ENCODE results near the gene HOXB7. TPM values are rescaled to one million over a fixed set of nuclear protein-coding genes. Genes with fewer than 3 reads are reported as not detected.

The HOXB7 gene
- total RNA-seq, 1 experiment from 2014 or later = 24.7 TPM

- DNase-seq (ENCODE audit: low spot score) = no peak
Observed at GRCh38 chr17:48567209-48567608, 43.6 kb downstream of the HOXB7 start.

DNA sequence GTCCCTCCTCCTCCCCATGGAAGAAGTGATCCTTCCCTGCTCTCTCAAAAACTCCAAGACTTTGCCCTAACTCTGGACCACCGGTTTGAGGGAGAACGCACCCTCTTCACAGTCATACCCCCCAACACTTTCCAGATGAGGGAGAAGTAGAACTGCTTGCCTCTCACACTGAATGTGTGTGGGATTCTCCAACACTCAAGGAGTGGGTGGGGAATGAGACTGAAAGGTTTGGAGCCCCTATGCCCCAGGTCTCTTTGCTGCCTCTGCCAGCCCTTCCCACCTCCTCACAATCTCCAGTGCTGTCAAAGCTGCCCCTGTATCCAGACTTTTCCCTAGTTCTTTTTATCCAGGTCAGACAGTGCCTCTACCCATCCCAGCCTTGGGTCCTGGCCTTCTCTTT lies 44.1 kb downstream of the HOXB7 start:
- no peak for DNase-seq (ENCODE audit: low spot score)

DNA sequence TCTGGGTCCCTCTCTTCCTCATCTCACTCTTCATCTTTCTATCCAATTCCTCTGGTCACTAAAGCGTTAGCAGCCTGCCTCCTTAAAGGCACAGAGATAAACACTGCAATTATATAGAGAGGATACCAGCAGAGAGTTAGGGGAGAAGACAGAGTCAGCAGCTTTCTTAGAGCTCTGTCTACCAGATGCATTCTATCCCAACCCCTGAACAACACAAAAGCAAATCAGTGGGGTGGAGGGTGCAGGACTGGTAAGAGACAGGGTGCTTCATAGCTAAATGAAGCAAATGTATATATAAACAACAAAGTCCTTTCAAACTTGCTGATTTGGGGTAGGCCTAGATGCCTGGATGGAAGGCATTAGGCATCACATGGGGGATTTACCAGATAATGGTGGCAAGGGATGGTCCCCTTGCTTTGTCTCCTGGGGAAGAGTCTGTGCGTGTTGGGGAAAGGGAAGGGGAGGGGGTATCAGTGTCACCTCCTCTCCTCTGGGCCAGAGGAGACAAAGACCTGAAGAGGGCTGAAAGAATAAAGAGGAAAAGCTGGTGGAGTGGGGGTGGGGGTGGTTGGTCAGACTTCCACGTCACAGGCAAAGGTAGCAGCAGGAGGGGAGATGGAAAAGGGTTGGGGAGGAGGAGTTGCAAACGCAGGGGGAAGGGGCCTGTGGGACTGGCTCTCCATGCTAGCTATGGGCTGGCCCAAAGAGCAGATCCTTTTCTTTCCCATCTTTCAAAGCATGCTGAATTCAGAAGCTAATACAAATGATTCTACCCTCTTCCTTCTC lies 44.7 kb downstream of the HOXB7 start:
- DNase-seq (ENCODE audit: low spot score) = no peak

DNA sequence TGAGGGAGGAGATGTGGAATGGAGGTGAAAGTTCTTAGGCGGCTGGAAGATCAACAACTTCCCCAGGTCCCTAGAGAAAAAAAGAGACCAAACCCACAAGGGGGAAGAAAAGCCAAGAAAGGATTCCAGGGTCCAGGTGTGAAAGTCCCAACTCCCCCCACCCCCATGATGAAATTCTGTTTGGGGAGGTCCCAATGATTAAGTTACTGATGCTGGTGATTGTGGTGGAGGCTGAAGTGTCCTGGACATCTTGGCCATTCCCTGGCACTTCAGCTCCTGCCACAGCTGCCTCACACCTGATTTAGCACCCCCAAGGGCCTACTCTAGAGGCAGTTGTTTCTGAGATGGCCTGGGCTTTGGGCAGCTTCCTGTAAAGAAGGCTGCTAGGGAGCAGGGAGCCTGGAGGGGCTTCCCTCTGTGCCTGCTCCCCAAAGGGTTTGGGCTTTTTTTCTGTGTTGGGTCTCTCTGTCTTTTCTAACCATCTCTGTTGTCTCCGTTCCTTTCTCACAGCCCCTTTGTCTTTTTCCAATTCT lies 45.7 kb downstream of the HOXB7 start:
- DNase-seq (ENCODE audit: low spot score) = no peak

DNA sequence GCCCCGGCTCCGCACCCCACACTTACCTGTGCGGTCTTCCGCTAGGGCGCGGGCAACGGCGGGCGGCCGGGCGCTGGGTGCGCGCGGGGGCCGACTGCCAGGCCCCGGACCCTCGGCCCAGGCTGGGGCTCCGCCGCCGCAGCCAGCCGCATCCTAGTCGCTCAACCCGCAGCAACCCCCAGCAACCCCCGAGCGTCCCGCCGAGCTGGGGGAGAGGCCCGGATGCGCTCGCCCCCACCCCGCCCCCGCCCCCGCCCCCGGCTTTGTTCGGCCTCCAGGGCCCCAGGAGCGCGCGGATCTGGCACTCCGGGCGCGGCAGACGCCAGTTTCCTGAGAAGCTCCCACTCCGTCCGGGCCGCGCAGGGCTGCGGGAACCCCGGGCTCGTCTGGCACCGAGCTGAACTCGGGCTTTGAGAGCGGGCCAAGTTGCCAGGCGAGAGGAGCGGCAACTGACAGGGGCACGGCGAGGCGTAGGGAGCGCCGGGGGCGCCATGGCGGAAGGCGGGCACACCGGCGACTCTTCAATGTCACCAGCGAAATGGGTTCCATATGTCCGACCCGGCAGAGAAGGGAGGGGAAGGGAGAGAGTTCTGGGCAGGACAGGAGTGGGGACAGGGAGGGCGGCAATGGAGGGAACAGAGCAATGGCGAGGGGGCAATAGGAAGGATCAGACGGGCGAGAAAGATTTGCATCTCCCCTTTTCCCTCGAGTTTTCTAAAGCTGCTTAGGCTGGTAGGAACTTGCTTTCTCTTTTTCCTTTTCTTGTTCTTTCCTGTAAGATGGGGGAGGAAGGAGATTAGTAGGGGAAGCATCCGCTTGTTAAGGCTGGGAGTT lies 46.4 kb downstream of the HOXB7 start:
- no peak for DNase-seq (ENCODE audit: low spot score)

DNA sequence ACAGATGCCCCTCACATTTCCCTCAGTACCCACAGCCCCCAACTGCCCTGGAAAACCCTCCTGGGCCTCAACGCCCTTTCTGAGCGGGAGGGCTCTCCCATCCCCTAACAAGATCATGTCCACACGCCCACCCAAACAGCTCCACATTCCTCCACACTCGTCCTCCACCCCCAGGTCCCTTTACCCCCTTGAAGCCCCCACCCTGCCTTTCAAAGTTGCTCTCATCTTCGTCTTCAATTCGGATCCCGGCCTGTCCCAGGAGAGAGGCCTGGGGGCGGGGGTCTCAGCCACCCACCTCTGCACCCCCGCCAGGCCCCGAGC lies 47.0 kb downstream of the HOXB7 start:
- DNase-seq (ENCODE audit: low spot score) = no peak

DNA sequence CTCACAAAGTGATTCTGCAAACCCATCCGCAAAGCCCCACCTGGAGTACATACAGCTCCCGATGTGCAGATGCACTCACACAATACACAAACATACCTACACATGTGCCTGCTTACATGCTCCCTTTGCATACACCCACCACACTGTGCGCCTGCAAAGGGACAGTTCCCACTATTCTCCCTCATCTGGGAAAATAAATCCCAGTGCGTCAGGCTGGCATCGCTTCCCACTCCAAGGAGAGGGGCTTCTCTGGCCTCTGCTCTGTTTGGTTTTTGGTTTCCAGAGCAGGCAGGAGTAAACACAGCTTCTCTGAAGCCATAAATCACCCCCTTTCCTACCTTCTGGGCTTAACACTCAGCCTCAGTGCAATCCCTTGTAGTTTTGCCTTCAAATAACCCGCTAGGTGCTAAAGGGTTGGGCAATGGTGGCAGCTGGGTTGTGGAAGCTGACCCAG lies 47.4 kb downstream of the HOXB7 start:
- DNase-seq (ENCODE audit: low spot score) = no peak

GRCh38 chr17:48562934-48563333 lies 47.9 kb downstream of the HOXB7 start:
- no peak for DNase-seq (ENCODE audit: low spot score)

DNA sequence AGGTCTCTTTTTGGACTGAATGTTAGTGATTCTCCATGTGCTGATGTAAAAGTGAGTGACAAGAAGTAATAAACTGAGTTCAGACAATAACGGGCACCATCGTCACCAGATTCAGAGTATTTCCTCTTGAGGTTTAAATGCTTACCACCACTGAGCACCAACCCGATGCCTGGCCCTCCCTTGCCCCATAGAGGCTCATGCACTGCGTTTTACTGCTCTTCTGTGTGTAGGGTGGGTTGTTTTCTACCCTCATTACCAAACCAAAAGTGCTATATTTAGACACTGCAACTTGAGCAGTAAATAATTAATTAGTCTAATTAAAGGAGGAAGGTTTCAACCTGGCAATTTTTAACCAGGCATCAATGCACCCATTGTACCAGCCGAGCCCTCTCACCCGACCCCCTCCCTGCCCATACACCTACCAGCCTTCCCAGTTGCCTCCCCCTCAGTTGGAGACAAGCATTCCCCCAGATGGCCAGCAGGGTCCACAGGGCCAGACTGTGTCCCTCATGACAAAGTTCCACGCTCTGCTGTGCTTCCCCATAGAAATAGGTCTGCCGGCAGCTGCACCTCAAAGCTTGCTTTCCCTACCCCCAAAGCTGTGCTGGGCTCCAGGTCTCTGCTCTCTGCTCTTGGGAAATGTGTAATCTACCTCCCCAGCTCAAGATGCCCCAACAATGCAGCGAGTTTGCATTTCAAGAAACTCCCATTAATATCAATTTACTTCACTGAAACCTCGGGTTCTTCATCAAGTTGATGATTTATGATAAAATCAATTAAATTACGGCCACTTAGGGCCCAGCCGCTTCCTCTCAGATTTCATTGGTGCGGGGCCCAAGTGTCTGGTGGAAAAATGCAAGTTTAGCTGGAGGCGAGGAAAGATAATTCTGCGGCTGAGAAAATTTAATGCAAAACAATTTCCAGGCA lies 48.7 kb downstream of the HOXB7 start:
- no peak for DNase-seq (ENCODE audit: low spot score)

GRCh38 chr17:48559840-48560817 lies 50.7 kb downstream of the HOXB7 start:
- no peak for DNase-seq (ENCODE audit: low spot score)

- no peak for DNase-seq (ENCODE audit: low spot score)
Observed at GRCh38 chr17:48559122-48559839, 51.5 kb downstream of the HOXB7 start.

DNA sequence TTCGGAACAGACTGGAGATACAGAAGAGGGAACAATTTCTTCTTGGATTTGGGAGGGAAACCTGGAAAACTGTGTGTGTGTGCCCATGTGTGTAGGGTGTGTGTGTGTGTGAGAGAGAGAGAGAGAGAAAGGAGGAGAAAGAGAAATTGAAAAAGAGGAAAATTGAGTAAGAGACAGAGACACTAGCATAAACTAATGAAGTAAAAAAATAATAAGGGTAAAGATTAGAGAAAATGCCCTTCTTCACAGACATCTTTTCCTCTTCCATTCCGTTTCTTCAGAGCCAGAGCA lies 52.0 kb downstream of the HOXB7 start:
- no peak for DNase-seq (ENCODE audit: low spot score)

DNA sequence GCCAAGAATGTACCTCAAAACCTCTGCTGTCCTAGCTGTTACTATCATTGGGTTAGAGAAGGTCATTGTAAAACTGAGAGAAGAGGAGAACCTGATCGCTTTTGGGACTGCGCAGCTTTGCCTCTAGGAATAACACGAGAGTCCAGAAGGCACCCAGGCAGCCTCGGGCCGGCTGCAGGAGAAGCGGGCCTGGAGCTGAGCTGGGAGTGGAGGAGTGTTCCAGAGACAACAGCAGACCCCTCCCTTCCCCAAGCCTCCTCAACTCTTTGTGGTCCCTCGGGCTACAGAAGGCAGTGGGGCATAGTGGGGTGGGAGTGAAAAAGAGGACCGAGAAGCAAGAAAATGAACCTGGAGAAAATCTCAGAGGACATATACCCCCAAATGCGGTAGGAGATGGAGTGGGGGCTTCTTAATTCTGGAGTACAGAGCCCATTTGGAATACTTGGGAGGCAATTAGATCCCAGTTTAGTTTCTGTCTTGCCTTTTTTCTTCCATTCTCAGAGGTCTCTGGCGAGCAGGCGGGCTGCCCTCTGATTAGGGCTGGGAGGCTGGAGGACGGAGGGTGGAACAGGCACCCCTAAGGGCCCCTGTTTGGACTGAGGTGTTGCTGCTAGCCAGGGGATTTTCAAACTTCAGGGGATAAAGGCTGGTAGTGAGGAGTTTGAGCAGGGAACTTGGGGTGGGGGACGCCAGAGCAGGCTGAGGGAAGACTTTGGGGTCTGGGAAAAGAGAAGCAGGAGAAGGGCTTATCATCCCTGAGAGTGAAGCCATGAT lies 52.6 kb downstream of the HOXB7 start:
- DNase-seq (ENCODE audit: low spot score) = no peak

Other genes starting within 250 kb of the HOXB7 start
- gene SKAP1, start 180.8 kb downstream of the HOXB7 start, total RNA-seq (2014; rRNA removed; shearing (Covaris generic)) = 2.6 TPM in 1 of 2 replicates, not detected in the other
- not detected in 2 replicates for gene HOXB1, start 80.0 kb downstream of the HOXB7 start, total RNA-seq (2014; rRNA removed; shearing (Covaris generic))
- gene HOXB2, start 65.9 kb downstream of the HOXB7 start, total RNA-seq (2014; rRNA removed; shearing (Covaris generic)) = 27.0 and 30.6 TPM in 2 replicates
- 5.1 and 6.3 TPM in 2 replicates for gene HOXB4, start 32.7 kb downstream of the HOXB7 start, total RNA-seq (2014; rRNA removed; shearing (Covaris generic))
- 20.1 and 24.1 TPM in 2 replicates for gene HOXB3, start 20.8 kb downstream of the HOXB7 start, total RNA-seq (2014; rRNA removed; shearing (Covaris generic))
- gene HOXB5, start 17.2 kb downstream of the HOXB7 start, total RNA-seq (2014; rRNA removed; shearing (Covaris generic)) = 2.0 and 2.4 TPM in 2 replicates
- 40.2 and 58.7 TPM in 2 replicates for gene HOXB6, start 6.0 kb downstream of the HOXB7 start, total RNA-seq (2014; rRNA removed; shearing (Covaris generic))
- 34.8 and 56.0 TPM in 2 replicates for gene HOXB8, start 4.3 kb upstream of the HOXB7 start, total RNA-seq (2014; rRNA removed; shearing (Covaris generic))
- gene HOXB9, start 15.3 kb upstream of the HOXB7 start, total RNA-seq (2014; rRNA removed; shearing (Covaris generic)) = 6.2 and 8.3 TPM in 2 replicates
- not detected in 2 replicates for gene PRAC1, start 111.5 kb upstream of the HOXB7 start, total RNA-seq (2014; rRNA removed; shearing (Covaris generic))
- not detected in 2 replicates for gene PRAC2, start 112.2 kb upstream of the HOXB7 start, total RNA-seq (2014; rRNA removed; shearing (Covaris generic))
- 1.2 and 2.2 TPM in 2 replicates for gene HOXB13, start 117.7 kb upstream of the HOXB7 start, total RNA-seq (2014; rRNA removed; shearing (Covaris generic))
- gene TTLL6, start 206.2 kb upstream of the HOXB7 start, total RNA-seq (2014; rRNA removed; shearing (Covaris generic)) = 0.02 TPM in 1 of 2 replicates, not detected in the other
- 50.3 and 78.4 TPM in 2 replicates for gene CALCOCO2, start 220.0 kb upstream of the HOXB7 start, total RNA-seq (2014; rRNA removed; shearing (Covaris generic))

All from A172 (cell line).